Astrocyte of the spinal cord (primary cell): ENCODE data around the gene FIGNL1.
A peak's percentile ranks its signal among the peaks of the same experiment; 100 is the strongest.

Experiments
- DNase-seq: peaks from one replicate; pipeline ENCODE4 v3.0.0; 2011; ENCODE audit warnings: low read depth, low spot score
- H3K4me3 ChIP-seq: 2 replicates; pipeline ENCODE4 v1.5.1; 2011; ENCODE audit warnings: low read depth, mild to moderate bottlenecking, low read length, moderate library complexity
- in situ Hi-C: cut with HindIII; loops from 2 replicates; pipeline ENCODE4 v1.10.0; 2017; ENCODE audit warnings: low sequenced_read_pairs
- TF ChIP-seq, protein P1 (sequence below): IDR thresholded peaks from 2 replicates; pipeline ENCODE4 v1.5.1; 2012; ENCODE audit warnings: low read depth, mild to moderate bottlenecking, low read length, inconsistent platforms

Gene FIGNL1

DNA sequence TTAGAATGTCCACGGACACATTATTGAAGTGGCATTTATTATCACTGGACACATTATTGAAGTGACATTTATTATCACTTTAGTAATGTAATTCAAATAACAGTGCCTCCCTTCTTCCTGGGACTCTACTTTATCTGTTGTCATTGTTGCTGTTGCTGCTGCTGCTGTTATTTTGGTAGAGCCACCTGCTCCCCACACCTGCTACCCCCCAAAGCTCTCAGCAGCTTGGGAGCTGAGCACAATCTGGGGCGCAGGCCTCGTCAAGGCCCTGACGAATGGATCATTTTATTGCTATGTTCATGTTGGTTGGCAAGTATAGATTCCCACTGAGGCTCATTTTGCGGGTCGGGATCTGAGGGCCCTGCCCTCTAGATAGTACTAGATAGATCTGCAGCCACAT is 24.8 kb downstream of the FIGNL1 start:
- no peak overlapping the region for H3K4me3 ChIP-seq
- TF ChIP-seq, protein P1, sequence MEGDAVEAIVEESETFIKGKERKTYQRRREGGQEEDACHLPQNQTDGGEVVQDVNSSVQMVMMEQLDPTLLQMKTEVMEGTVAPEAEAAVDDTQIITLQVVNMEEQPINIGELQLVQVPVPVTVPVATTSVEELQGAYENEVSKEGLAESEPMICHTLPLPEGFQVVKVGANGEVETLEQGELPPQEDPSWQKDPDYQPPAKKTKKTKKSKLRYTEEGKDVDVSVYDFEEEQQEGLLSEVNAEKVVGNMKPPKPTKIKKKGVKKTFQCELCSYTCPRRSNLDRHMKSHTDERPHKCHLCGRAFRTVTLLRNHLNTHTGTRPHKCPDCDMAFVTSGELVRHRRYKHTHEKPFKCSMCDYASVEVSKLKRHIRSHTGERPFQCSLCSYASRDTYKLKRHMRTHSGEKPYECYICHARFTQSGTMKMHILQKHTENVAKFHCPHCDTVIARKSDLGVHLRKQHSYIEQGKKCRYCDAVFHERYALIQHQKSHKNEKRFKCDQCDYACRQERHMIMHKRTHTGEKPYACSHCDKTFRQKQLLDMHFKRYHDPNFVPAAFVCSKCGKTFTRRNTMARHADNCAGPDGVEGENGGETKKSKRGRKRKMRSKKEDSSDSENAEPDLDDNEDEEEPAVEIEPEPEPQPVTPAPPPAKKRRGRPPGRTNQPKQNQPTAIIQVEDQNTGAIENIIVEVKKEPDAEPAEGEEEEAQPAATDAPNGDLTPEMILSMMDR = no peak
- no peak for DNase-seq
- in situ Hi-C loops = no loop called here

DNA sequence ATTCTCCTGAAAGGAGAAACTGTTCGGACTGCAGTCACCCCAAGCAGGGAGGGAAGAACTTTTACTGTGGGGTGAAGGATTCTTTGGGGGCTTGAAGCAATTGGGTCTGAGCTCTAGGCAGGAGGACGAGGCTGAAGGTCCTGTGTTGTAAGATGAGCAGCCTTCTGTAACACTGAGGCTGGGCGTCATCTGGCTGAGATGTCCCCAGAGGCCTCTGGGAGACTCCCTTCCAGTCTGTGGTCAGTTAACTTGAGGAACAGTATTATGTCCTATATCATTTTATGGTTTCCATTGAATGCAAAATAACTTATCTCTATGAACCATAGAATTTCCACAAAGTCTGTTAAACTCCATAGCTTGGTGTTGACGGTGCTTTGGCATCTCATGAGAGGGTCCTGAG is 26.3 kb downstream of the FIGNL1 start:
- DNase-seq = no peak
- in situ Hi-C loops = no loop called here
- no peak overlapping the region for H3K4me3 ChIP-seq
- TF ChIP-seq, protein P1 = no peak

DNA sequence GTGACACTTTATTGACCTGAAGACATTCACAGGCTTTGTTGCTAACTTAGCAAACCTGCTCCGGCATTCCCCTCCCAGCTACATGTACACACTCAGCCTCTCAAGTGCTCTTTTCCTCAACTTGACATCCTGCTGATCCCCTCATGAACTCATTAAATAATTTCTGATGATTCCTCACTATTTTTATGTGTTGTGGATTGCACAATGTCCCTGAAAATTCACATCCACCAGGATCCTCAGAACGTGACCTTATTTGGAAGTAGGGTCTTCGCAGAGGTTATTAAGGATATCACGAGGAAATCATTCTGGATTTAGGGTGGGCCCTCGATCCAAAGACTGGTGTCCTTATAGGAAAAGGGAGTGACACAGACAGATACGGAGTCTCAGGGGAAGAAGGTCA is 27.3 kb downstream of the FIGNL1 start:
- no peak for DNase-seq
- TF ChIP-seq, protein P1 = no peak
- in situ Hi-C loops = no loop called here
- no peak overlapping the region for H3K4me3 ChIP-seq

DNA sequence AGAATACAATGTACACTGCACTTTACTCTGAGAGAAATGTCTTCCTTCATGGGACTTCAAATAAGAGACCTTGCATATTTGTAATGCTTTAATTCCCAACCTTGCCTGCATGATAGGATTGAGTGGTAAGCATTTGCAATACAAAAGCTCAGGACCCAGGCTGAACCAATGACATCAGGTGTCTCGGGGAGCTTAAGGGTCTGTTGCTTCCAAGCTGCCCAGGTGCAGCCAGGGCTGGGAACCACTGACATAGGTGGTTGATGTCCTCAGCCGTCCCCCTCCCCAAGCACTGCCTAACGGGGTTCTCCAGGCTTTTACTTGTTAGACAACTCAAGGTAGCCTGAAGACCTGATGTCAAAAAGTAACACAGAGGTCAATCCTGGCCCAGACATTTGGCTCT is 29.1 kb downstream of the FIGNL1 start:
- in situ Hi-C loops = no loop called here
- DNase-seq = no peak
- no peak overlapping the region for H3K4me3 ChIP-seq
- TF ChIP-seq, protein P1 = no peak

DNA sequence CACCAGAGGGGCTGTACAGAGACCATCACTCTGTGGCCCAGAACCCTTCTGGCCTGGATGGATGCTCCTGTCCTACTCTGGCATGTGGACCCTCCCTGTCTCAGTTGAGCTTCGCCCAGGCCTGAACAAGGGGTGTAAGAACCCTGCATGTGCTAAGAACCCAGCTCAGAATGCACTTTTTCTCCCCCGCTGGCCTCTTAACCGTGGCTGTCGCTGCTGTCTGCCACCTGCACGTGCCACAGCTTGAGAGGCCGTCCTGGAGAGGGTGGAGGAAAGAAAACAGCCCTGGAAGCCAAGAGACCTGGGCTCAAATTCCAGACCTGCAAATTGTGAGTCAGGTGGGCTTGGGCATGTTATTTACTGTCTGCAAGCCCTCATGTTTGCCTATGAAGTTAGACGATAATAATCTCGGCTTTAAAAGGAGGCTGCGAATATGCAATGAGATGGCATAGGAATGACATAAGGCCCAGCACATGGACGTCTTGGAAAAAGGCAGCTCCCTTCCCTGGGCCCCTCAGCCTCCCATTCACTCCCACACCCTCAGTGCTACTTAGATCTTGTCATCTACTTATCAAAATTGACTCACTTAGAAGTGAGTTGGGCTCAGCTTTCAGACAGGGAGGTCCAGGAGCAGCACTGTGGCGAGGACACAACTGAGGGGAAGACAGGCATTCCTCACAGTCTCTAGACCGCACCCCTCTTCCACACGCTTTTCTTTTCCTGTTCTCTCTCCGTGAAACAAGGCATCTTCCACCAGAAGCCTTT is 31.4 kb downstream of the FIGNL1 start:
- H3K4me3 ChIP-seq = no peak overlapping the region
- in situ Hi-C loops = no loop called here
- no peak for DNase-seq
- TF ChIP-seq, protein P1 = no peak

DNA sequence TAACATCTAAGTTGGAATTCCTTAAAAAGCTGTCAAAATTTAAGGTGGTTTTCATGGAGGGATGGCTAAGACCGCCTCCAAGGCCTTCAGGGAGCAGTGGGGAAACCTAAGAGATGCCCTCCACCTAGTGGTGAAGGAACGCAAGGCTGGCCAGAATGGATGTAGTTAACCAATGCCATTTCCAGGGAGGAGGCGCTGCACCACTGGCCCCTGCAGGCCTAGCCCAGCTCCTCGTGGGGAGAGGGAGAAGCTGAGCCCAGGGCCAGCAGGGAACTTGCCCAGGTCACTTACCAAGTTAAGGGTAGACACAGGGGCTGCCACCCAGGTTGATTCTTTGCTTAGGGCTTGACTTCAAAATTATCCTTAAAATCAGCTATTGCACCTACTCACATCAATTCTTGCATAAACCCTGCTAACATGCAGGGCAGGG is 32.0 kb downstream of the FIGNL1 start:
- H3K4me3 ChIP-seq = no peak overlapping the region
- TF ChIP-seq, protein P1 = peak; percentile 97
- peak; percentile 79 for DNase-seq
- in situ Hi-C loops = no loop called here
